Astrocyte (in vitro differentiated cells and primary cell): ENCODE results near the gene EEF1AKMT3. TPM values are rescaled to one million over a fixed set of nuclear protein-coding genes. Genes with fewer than 3 reads are reported as not detected.

Experiments used
- DNase-seq: peaks from one replicate; pipeline ENCODE4 v3.0.0-alpha.2; 2010; ENCODE audit warnings: low read depth
- FAIRE-seq: peaks from 2 replicates; lab custom pipeline; 2011; peaks lifted over from hg19 to GRCh38; lab: Jason Lieb, UNC
- H2AFZ ChIP-seq: 2 replicates; pipeline ENCODE4 v1.6.0; 2012; ENCODE audit warnings: low read depth, low read length, inconsistent platforms
- H3K27ac ChIP-seq: 2 replicates; pipeline ENCODE4 v1.5.1; 2011; ENCODE audit warnings: low read depth, low read length, inconsistent platforms
- H3K27me3 ChIP-seq: 2 replicates; pipeline ENCODE4 v1.6.0; 2011; ENCODE audit warnings: low read length, inconsistent platforms; ENCODE audit not compliant: insufficient read depth
- H3K36me3 ChIP-seq: 2 replicates; pipeline ENCODE4 v1.5.1; 2011; ENCODE audit warnings: low read length, inconsistent platforms; ENCODE audit not compliant: insufficient read depth
- H3K4me1 ChIP-seq: 2 replicates; pipeline ENCODE4 v1.5.1; 2011; ENCODE audit warnings: low read length, inconsistent platforms; ENCODE audit not compliant: insufficient read depth
- H3K4me2 ChIP-seq: 2 replicates; pipeline ENCODE4 v1.6.0; 2012; ENCODE audit warnings: low read length, inconsistent platforms
- H3K4me3 ChIP-seq: 2 replicates; pipeline ENCODE4 v1.5.1; 2011; ENCODE audit warnings: low read depth, mild to moderate bottlenecking, low read length, inconsistent platforms; ENCODE audit not compliant: insufficient read depth
- H3K79me2 ChIP-seq: 2 replicates; pipeline ENCODE4 v1.6.0; 2012; ENCODE audit warnings: mild to moderate bottlenecking, low read length, inconsistent platforms; ENCODE audit not compliant: insufficient read depth
- H3K9ac ChIP-seq: 2 replicates; pipeline ENCODE4 v1.6.0; 2012; ENCODE audit warnings: mild to moderate bottlenecking, low read length, inconsistent platforms
- H3K9me3 ChIP-seq: 2 replicates; pipeline ENCODE4 v1.5.1; 2012; ENCODE audit warnings: low read depth, mild to moderate bottlenecking, low read length, inconsistent platforms; ENCODE audit not compliant: insufficient read depth
- H4K20me1 ChIP-seq: 2 replicates; pipeline ENCODE4 v1.6.0; 2012; ENCODE audit warnings: low read length, inconsistent platforms; ENCODE audit not compliant: insufficient read depth
- H3K27ac Mint-ChIP-seq: one replicate; pipeline ENCODE4 v1.8.0; 2021; ENCODE audit warnings: mild to moderate bottlenecking, mixed read lengths; ENCODE audit not compliant: unreplicated experiment
- H3K27me3 Mint-ChIP-seq: one replicate; pipeline ENCODE4 v1.8.0; 2021; ENCODE audit warnings: low read depth, mixed read lengths; ENCODE audit not compliant: unreplicated experiment
- H3K36me3 Mint-ChIP-seq: one replicate; pipeline ENCODE4 v1.8.0; 2021; ENCODE audit warnings: low read depth, mixed read lengths; ENCODE audit not compliant: unreplicated experiment
- H3K4me1 Mint-ChIP-seq: one replicate; pipeline ENCODE4 v1.8.0; 2021; ENCODE audit warnings: low read depth, mixed read lengths; ENCODE audit not compliant: unreplicated experiment
- H3K4me3 Mint-ChIP-seq: one replicate; pipeline ENCODE4 v1.8.0; 2021; ENCODE audit warnings: mild to moderate bottlenecking, moderate library complexity, mixed read lengths; ENCODE audit not compliant: unreplicated experiment
- H3K9me3 Mint-ChIP-seq: one replicate; pipeline ENCODE4 v1.8.0; 2021; ENCODE audit warnings: mild to moderate bottlenecking, mixed read lengths; ENCODE audit not compliant: unreplicated experiment
- CTCF ChIP-seq: IDR thresholded peaks from 2 replicates; pipeline ENCODE4 v1.5.1; 2011; ENCODE audit warnings: low read depth, mild to moderate bottlenecking, inconsistent platforms, low read length, moderate library complexity; ENCODE audit not compliant: insufficient read depth
- EZH2 ChIP-seq: IDR thresholded peaks from 2 replicates; pipeline ENCODE4 v1.6.1; 2012; ENCODE audit warnings: mild to moderate bottlenecking, low read length, inconsistent platforms; ENCODE audit not compliant: insufficient read depth
- total RNA-seq: library from RNA; stranded (reverse); gene quantifications from 2 replicates; pipeline ENCODE4 v1.2.1, GENCODE V29; 2021

The EEF1AKMT3 gene
- total RNA-seq, 1 donor from 2014 or later = 8.1 TPM

DNA sequence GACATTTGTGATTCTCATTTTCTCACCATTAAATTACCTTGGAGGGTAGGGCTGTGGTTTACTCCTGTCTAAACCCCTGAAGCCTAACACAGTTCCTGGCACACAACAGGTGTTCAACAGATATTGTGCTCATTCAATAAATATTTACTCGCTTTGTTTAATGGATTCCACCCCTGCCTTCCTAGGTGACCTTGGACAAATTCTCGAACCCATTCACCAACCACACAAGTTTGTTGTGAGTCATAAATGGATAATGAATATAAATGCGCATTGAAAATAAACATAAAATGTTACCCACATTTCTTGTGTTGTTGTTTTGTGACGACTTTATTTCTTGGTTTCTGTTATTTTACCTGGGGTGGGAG is 9.8 kb downstream of the EEF1AKMT3 start:
- Histone ChIP-seq H2AFZ (no peak overlapping the region), H4K20me1 (peaks cover 5% of the 10 kb centered on the region), H3K4me3 (no peak overlapping the region), H3K27me3 (no peaks in the 10 kb centered on the region), H3K27ac (no peak overlapping the region), H3K79me2 (peaks cover 18% of the 10 kb centered on the region), H3K9me3 (no peaks in the 10 kb centered on the region), H3K4me2 (peak overlapping the region; percentile 93), H3K36me3 (peaks cover 23% of the 10 kb centered on the region), H3K9ac (no peak overlapping the region), H3K4me1 (peaks cover 4% of the 10 kb centered on the region)
- TF ChIP-seq EZH2 (no peak), CTCF (no peak)
- Mint-ChIP-seq H3K36me3 (peaks cover 8% of the 10 kb centered on the region), H3K27me3 (no peaks in the 10 kb centered on the region), H3K9me3 (no peaks in the 10 kb centered on the region), H3K27ac (peak overlapping the region; percentile 94), H3K4me3 (peak overlapping the region; percentile 100), H3K4me1 (peaks cover 5% of the 10 kb centered on the region)
- DNase-seq (no peak), FAIRE-seq (no peak)

DNA sequence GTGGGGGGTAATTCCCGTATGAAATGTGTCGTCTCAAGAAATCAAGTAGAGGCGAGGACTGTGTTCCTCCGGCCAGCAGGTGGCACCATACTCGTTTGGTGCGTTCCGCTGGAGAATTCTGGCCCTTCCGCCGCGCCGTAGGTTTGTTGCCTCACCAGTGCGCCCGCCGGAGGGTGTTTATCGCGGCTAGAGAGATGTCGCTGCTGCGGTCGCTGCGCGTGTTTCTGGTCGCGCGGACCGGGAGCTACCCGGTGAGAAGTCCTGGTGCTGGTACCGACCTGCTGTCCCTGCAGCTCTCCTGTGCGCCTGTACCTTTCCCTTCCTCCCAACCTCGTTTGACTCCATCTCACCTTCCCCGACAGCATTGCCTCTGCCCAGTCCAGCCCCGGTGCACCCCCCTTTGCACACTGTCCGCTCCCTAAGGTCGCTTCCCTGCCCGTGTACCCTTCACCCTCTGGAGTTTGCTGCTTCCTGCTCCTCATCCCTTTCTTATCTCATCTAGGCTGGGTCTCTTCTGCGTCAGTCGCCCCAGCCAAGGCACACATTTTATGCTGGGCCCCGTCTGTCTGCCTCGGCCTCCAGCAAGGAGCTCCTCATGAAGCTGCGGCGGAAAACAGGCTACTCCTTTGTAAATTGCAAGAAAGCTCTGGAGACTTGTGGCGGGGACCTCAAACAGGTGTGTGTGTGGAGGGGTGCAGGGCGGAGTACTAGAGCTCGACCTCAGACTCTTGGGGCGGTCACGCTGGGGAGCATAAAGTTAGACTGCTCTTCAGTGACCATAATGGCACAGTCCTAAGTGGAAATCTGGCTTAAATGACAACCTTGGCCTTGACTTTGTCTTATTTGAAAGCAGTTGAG is 10.4 kb downstream of the EEF1AKMT3 start, which contains the start of gene TSFM:
TSFM (plus strand) TSS at position 180 of the 858 bp plus-strand sequence; CDS start at position 195, 15 bp downstream.
- H3K9me3 Mint-ChIP-seq = no peaks in the 10 kb centered on the region
- Histone ChIP-seq H3K36me3 (peaks cover 26% of the 10 kb centered on the region), H3K27me3 (no peaks in the 10 kb centered on the region), H3K4me1 (peaks cover 4% of the 10 kb centered on the region), H3K4me2 (peak within 1 kb of the TSS; percentile 93), H3K4me3 (peak within 1 kb of the TSS; percentile 96), H3K79me2 (peaks cover 18% of the 10 kb centered on the region), H2AFZ (peak within 1 kb of the TSS; percentile 94), H4K20me1 (peaks cover 5% of the 10 kb centered on the region), H3K9ac (peak within 1 kb of the TSS; percentile 97), H3K9me3 (no peaks in the 10 kb centered on the region), H3K27ac (peak within 1 kb of the TSS; percentile 75)
- FAIRE-seq = no peak
- peaks cover 8% of the 10 kb centered on the region for H3K36me3 Mint-ChIP-seq
- TF ChIP-seq EZH2 (no peak), CTCF (peak; percentile 95)
- H3K4me1 Mint-ChIP-seq = peaks cover 5% of the 10 kb centered on the region
- peak; percentile 86 for DNase-seq
- peak within 1 kb of the TSS; percentile 94 for H3K27ac Mint-ChIP-seq
- no peaks in the 10 kb centered on the region for H3K27me3 Mint-ChIP-seq
- peak within 1 kb of the TSS; percentile 100 for H3K4me3 Mint-ChIP-seq

GRCh38 chr12:57783466-57783801 is 11.0 kb downstream of the EEF1AKMT3 start:
- DNase-seq = no peak
- Mint-ChIP-seq H3K9me3 (no peaks in the 10 kb centered on the region), H3K27me3 (no peaks in the 10 kb centered on the region), H3K36me3 (peaks cover 8% of the 10 kb centered on the region), H3K4me3 (peak overlapping the region; percentile 100), H3K4me1 (peaks cover 5% of the 10 kb centered on the region), H3K27ac (peak overlapping the region; percentile 94)
- Histone ChIP-seq H3K9me3 (no peaks in the 10 kb centered on the region), H3K9ac (peak overlapping the region; percentile 97), H3K27me3 (no peaks in the 10 kb centered on the region), H2AFZ (peak overlapping the region; percentile 94), H3K4me1 (peaks cover 4% of the 10 kb centered on the region), H4K20me1 (peaks cover 5% of the 10 kb centered on the region), H3K79me2 (peaks cover 18% of the 10 kb centered on the region), H3K4me3 (peak overlapping the region; percentile 96), H3K36me3 (peaks cover 26% of the 10 kb centered on the region), H3K27ac (peak overlapping the region; percentile 75), H3K4me2 (peak overlapping the region; percentile 93)
- FAIRE-seq = no peak
- TF ChIP-seq EZH2 (no peak), CTCF (no peak)
